ENCODE results near the gene SRSF6.

DNA sequence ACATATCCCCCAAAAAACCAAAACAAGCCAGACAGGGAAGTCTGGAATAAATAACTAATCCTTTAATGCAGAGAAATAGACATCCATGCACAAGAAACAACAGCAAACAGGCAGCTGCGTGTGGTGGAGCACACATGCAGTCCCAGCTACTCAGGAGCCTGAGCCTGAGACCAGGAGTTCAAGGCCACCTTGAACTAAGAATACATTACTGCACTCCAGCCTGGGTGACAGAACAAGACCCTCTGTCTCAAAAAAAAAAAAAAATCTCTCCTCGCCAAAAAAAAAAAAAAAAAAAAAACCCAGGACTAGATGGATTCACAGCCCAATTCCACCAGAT, 48.2 kb upstream of the SRSF6 start:
- TF ChIP-seq, protein P1, sequence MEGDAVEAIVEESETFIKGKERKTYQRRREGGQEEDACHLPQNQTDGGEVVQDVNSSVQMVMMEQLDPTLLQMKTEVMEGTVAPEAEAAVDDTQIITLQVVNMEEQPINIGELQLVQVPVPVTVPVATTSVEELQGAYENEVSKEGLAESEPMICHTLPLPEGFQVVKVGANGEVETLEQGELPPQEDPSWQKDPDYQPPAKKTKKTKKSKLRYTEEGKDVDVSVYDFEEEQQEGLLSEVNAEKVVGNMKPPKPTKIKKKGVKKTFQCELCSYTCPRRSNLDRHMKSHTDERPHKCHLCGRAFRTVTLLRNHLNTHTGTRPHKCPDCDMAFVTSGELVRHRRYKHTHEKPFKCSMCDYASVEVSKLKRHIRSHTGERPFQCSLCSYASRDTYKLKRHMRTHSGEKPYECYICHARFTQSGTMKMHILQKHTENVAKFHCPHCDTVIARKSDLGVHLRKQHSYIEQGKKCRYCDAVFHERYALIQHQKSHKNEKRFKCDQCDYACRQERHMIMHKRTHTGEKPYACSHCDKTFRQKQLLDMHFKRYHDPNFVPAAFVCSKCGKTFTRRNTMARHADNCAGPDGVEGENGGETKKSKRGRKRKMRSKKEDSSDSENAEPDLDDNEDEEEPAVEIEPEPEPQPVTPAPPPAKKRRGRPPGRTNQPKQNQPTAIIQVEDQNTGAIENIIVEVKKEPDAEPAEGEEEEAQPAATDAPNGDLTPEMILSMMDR (conservative IDR thresholded peaks at IDR 0.05; ENCODE audit: low read depth, low read length) = no peak
- TF ChIP-seq SMC3 (IDR thresholded peaks at IDR 0.05; ENCODE audit: low read depth, low read length) (no peak), CHD1 (IDR thresholded peaks at IDR 0.05; ENCODE audit: low read depth, low read length) (no peak), POLR2A (IDR thresholded peaks at IDR 0.05; ENCODE audit: low read depth, low read length) (no peak), FOS (IDR thresholded peaks at IDR 0.05; ENCODE audit: low read depth, low read length) (no peak), CEBPB (IDR thresholded peaks at IDR 0.05; ENCODE audit: low read depth, low read length) (no peak), MAZ (IDR thresholded peaks at IDR 0.05; ENCODE audit: borderline replicate concordance, low read depth, low read length) (no peak), MXI1 (IDR thresholded peaks at IDR 0.05; ENCODE audit: borderline replicate concordance, low read depth, low read length) (no peak), NFE2L2 (IDR thresholded peaks at IDR 0.05; ENCODE audit: low read depth, low read length) (no peak)
- TF ChIP-seq, protein P2, sequence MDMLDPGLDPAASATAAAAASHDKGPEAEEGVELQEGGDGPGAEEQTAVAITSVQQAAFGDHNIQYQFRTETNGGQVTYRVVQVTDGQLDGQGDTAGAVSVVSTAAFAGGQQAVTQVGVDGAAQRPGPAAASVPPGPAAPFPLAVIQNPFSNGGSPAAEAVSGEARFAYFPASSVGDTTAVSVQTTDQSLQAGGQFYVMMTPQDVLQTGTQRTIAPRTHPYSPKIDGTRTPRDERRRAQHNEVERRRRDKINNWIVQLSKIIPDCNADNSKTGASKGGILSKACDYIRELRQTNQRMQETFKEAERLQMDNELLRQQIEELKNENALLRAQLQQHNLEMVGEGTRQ (IDR thresholded peaks at IDR 0.05; ENCODE audit: low read depth, low read length) = no peak
